Stimulated activated CD4-positive, alpha-beta T cell treated with anti-CD3 and anti-CD28 coated beads, TNF-alpha, amount 100 ng/mL, for 24 hours (primary cell): ENCODE results near the gene LAMTOR1.

Source experiments
- DNase-seq, 3 experiments: peaks; one replicate each; pipeline ENCODE4 v3.0.0-alpha.2; 2020; ENCODE audit warnings: low read depth in 3 of 3

Gene LAMTOR1

GRCh38 chr11:72081821-72082453, 21.2 kb downstream of the LAMTOR1 start:
- no peak for DNase-seq

- no peak for DNase-seq
Measured at GRCh38 chr11:72081184-72081644, 21.9 kb downstream of the LAMTOR1 start.

DNA sequence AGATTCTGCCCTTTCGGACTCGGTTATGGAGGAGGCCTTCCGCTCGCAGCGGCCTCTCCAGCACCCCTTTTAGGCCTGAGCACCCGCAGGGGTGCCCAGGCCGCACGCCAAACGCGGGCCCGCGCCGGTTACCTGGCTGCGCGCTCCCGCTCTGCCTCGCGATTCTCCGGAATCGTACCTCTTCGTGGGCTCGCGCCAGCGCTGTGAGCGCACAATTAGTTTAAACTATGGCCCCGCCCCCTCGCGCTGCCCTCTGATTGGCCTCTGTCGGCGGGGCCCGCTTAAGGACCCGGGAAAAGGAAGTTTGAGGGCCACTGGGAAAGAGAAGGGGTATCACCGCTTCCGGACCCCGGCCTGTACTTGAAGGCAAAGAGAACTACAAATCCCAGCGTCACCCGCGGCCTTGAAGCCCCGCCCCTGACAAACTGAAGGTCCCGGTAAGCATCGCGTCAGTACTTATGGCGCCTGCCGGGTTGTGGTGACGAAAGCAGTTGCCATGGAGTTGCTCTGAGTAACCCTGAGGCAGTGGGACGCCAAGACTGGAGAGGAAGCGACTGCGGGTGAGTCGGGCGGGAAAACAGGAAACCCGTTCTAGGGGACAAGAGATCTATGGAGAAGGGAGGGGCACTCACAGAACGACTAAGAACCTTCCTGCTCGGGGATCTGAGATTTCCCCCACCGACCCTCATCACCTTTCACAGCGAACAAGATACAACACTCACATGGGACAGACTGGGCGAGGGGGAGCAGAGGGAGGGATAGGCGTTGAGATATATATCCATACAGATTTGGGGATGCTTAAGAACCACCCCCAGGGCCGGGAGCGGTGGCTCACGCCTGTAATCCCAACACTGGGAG, 22.5 kb downstream of the LAMTOR1 start, which contains the start of the genes LRRC51 and NUMA1:
Gene LRRC51, plus strand, starts transcription at position 525 of the 858 bp plus-strand sequence. CDS start 8,234 bp downstream, outside the sequence.
Gene NUMA1, minus strand, starts transcription at position 217 of the 858 bp plus-strand sequence. CDS start 44,599 bp downstream, outside the sequence.
- peak; percentile 97 to 99 (median 99) for DNase-seq

- no peak for DNase-seq
Measured at GRCh38 chr11:72079819-72080325, 23.2 kb downstream of the LAMTOR1 start.

GRCh38 chr11:72078477-72078876, 24.6 kb downstream of the LAMTOR1 start:
- no peak for DNase-seq

DNA sequence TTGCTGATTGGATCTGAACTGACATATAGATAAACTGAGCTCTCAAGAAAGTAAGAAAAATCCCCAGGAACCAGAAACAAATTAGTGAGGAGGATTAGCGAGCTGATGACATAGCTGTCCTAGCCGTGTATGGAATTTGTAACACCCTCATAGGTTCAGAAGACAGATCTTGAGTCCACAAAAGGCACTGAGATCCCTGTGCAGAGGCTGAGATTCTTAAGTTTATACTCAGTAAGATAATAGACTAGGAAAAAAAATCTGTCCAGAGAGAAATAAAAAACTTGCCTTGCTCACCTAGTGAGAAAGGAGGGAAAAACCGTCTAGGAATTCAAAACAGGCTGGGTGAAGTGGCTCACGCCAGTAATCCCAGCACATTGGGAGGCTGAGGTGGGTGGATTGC, 27.3 kb downstream of the LAMTOR1 start:
- no peak for DNase-seq

GRCh38 chr11:72075109-72075508, 28.0 kb downstream of the LAMTOR1 start:
- no peak for DNase-seq

DNA sequence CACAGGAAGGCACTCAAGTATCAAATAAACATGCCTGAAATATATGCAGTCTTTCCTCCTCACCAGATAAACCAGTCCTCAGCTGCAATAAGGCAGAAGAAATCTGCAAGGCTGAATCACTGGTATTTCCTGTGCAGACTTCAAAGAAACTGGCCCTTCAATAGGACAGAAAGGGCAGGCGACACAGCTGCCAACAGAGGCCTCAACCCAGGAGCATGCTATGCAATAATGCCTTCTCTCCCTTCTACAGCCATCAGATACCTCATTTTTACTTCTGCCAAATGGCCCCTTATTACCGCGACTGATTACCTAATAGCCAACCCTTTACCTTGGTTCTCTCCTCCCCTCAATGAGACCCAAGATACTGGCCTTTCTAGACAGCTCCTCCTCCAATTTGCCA, 30.7 kb downstream of the LAMTOR1 start:
- DNase-seq: no peak

DNA sequence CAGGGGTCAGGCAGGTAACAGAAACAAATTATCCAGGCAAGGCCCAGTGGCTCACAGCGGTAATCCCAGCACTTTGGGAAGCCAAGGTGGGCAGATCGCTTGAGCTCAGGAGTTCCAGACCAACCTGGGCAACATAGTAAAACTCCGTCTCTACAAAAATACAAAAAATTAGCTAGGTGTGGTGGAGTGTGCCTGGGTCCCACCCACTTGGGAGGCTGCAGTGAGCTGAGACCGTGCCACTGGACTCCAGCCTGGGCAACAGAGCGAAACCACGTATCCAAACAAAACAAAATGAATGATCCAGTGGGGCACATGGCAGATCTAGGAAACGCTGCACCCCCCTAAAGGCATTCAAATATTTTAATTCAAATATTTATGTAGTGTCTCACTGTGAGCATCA, 32.6 kb downstream of the LAMTOR1 start:
- DNase-seq: no peak

DNA sequence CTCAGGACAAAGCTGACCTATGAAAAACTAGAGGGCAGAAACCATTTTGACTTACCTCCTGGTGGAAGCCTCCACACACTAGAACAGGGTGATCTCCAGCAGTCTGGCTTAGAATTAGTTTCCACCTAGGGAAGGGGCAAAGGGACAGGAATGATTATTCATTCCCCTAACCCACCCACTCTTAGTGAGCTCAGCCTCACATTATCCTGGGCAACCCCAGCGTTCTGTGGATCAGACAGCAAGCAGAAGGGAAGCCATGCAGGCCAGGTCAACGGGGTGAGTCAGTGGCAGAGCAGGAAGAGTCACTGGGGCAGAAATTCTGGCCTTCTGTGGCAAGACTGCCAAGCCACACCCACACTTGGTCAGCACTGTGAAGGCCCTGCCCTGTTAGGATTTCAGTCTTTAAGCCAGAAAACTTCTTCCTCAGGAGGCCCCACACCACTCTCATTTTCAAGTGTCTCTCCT, 33.3 kb downstream of the LAMTOR1 start:
- DNase-seq: no peak

GRCh38 chr11:72069200-72069599, 33.9 kb downstream of the LAMTOR1 start:
- no peak for DNase-seq

- no peak for DNase-seq
Measured at GRCh38 chr11:72067676-72068075, 35.4 kb downstream of the LAMTOR1 start.

DNA sequence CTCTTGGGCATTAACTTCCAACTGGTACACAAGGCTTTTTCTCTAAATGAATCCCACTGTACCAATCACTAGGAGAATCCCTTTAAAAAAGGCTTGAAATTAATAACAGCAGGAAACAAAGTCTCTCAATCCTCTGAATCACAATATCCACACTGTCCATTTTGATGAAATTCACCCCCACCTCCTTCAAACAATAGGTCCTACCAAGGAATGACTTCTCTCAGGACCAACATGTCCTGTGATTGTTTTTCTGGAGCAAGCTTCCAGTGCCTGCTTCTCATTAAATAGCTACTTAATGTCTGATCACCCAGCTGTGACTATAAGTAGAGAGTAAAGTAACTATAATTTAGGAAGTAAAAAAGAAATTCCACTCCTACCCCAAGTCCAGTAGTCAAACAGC, 35.8 kb downstream of the LAMTOR1 start:
- no peak for DNase-seq

DNA sequence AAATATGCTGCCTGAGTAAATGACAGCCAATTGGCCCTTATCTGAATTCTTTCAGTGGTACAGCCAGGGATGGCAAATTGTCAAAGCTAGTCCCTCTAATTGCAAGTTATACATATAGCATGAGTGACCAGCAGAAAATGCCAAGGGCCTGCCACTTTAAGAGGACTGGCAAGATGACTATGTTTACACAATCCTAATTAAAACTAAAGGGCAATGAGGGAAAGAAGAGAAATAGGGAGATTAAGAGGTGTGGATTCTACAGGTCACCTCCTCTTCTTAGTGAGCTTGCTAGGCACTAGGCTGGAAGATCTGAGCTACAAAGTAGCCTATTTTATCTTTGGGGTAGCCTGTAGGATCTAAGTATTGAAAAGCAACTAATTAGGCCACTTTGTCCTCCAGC, 36.2 kb downstream of the LAMTOR1 start:
- DNase-seq: no peak

DNA sequence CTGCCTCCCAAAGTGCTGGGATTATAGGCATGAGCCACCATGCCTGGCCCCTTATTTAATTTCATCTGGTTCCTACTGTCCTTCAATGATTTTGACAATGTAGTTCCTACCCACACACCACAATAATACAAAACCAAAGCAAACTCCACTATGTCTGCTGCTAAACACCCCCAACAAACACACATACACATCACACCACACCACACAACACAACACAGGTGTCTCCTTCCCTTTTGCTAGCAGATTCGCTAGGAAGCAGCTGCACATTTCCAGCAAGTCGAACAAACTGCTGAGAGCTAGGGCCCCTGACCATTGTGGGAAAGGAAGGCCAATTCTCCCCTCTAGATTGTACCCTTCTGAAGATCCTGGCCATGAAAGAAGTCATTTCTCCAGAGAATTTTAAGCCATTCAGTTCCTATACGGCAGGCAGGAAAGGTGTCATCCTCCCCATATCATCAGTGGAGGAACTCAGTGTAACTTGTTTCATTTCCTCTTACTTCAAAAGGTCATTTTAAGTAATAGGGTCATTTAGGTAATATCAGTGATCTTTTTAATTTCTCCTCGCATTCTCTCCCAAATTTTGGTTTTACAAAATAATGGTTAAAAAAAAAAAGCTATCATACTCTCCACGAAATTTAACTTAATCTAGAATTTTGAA, 41.2 kb downstream of the LAMTOR1 start:
- DNase-seq: no peak

DNA sequence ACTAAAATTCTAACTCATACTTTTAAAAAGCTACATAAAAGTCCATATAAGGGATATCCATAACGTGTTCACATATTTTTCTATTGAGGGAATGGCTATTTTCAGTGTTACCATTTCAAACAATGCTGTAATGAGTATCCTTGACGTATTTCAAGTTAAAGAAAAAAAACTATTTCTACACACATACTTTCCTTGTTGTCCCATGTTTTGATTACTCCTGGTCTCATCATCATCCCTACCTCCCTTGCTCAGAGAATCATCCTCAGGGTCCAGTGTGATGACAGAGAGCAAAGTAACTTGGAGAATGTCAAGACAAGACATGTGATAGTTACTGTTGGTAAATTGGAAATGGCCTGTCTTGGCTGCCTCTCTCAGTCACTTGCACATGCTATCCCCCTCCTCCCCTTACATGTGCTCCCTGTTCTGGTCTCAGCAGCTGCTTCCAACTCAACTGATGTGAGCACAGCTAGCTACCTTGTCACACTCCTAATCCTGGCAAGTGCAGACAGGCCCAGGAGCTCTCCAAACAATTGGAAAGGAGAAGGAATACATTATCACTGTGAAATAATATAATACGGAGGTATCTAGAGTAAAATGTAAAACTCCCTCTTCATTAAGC, 44.6 kb downstream of the LAMTOR1 start:
- DNase-seq: no peak

- no peak for DNase-seq
Measured at GRCh38 chr11:72048766-72049460, 54.2 kb downstream of the LAMTOR1 start.
